BJ (cell line): ENCODE data around the gene ST3GAL2. TPM values are rescaled to one million over a fixed set of nuclear protein-coding genes. Genes with fewer than 3 reads are reported as not detected.
"Not testable (repeated sequence)": the region's sequence is repeated elsewhere in the genome, so short reads cannot be mapped to it uniquely, and the experiment has no call there.

ENCODE experiments used
- CTCF ChIA-PET: fragments of 350-600 bp; formaldehyde crosslinking; extraction: SDS; loops from one replicate; lab custom pipeline; 2021; ENCODE audit warnings: antibody characterized with exemption, inconsistent platforms; lab: Yijun Ruan, JAX
- POLR2A ChIA-PET: fragments of 300-600 bp; sonication (Branson Sonifier 250); formaldehyde crosslinking; extraction: SDS; loops from one replicate; lab custom pipeline; 2021; ENCODE audit warnings: antibody characterized with exemption; lab: Charles Lee
- DNase-seq: peaks from one replicate; pipeline ENCODE4 v3.0.0-alpha.2; 2011; ENCODE audit warnings: low read depth
- H3K27me3 ChIP-seq: 2 replicates; pipeline ENCODE4 v1.6.0; 2011; ENCODE audit warnings: low read length; ENCODE audit not compliant: control insufficient read depth, insufficient read depth
- H3K36me3 ChIP-seq: 2 replicates; pipeline ENCODE4 v1.5.1; 2011; ENCODE audit warnings: low read length; ENCODE audit not compliant: control insufficient read depth, insufficient read depth
- H3K4me3 ChIP-seq: 2 replicates; pipeline ENCODE4 v1.5.1; 2011; ENCODE audit warnings: low read depth, mild to moderate bottlenecking, control low read depth, low read length
- CTCF ChIP-seq: IDR thresholded peaks from 2 replicates; pipeline ENCODE4 v1.5.1; 2011; ENCODE audit warnings: low read depth, mild to moderate bottlenecking, control low read depth, inconsistent platforms, low read length, moderate library complexity; ENCODE audit not compliant: insufficient read depth
- polyA plus RNA-seq: library from polyadenylated mRNA; depleted of rRNA; stranded (reverse); fragments of >200 nt; gene quantifications from 2 replicates; pipeline ENCODE4 v1.2.3, GENCODE V29; 2011

Gene ST3GAL2
- polyA plus RNA-seq, 1 experiment, result 24.7 TPM

- no peak for TF ChIP-seq CTCF
- ChIA-PET POLR2A (interaction anchor here (0.5 to 0.8 kb wide), 2 partner anchors 10 to 117 kb away, joined by 3 read pairs; no protein-coding TSS in a partner anchor), CTCF (interaction anchor here (0.6 to 1.9 kb wide), 3 partner anchors 10 to 27 kb away, joined by 3 to 4 read pairs (median 3); no protein-coding TSS in a partner anchor)
- peaks cover 6% of the 10 kb centered on the region for H3K36me3 ChIP-seq
- H3K27me3 ChIP-seq, result no peaks in the 10 kb centered on the region
- H3K4me3 ChIP-seq, result no peak overlapping the region
- no peak for DNase-seq
Observed at GRCh38 chr16:70418274-70418992, 20.5 kb downstream of the ST3GAL2 start.

DNA sequence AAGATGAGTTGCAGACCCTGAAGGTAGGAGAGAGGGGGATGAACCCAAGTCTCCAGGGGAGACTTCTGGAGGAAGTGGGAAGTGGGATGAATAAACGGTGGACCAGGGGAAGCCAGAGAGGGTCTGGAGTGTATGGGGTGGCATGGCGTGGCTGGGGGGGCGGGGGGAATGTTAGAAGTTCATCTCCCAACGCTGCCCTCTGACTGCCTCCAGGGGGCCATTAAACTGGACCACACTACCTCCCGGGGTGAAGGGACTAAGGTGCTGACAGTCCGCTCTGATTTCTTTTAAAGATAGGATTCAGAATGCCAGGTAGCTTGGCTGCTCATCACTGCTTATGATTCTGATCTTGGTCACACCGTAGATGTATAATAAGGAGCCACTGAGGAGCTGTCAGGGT, 21.2 kb downstream of the ST3GAL2 start:
- CTCF ChIA-PET, result interaction anchor here (1.9 kb wide), 1 partner anchor 9 kb away, joined by 4 read pairs; no protein-coding TSS in a partner anchor
- Histone ChIP-seq H3K36me3 (peaks cover 6% of the 10 kb centered on the region), H3K4me3 (no peak overlapping the region), H3K27me3 (no peaks in the 10 kb centered on the region)
- no peak for DNase-seq
- POLR2A ChIA-PET, result interaction anchor here (0.5 kb wide), 1 partner anchor 118 kb away, joined by 3 read pairs; no protein-coding TSS in a partner anchor
- no peak for TF ChIP-seq CTCF

- Histone ChIP-seq H3K4me3 (no peak overlapping the region), H3K36me3 (peaks cover 6% of the 10 kb centered on the region), H3K27me3 (no peaks in the 10 kb centered on the region)
- ChIA-PET POLR2A (no interaction called here), CTCF (interaction anchor here (1.9 kb wide), 1 partner anchor 8 kb away, joined by 4 read pairs; no protein-coding TSS in a partner anchor)
- no peak for TF ChIP-seq CTCF
- no peak for DNase-seq
Observed at GRCh38 chr16:70416748-70417616, 21.9 kb downstream of the ST3GAL2 start.

DNA sequence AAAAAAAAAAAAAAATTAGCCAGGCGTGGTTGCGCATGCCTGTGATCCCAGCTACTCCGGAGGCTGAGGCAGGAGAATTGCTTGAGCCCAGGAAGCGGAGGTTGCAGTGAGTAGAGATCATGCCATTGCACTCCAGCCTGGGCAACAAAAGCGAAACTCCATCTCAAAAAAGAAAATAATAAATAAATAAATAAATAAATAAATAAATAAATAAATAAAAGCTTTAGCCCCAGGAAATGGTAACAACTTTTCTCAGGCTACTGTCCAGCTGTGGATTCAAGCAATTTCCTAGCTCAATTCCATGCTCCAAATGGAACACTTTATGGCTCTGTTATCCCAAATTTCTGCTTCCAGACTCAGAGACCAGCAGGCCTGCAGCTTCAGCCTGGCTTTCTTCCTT, 25.3 kb downstream of the ST3GAL2 start:
- H3K4me3 ChIP-seq, CTCF ChIA-PET, H3K27me3 ChIP-seq, DNase-seq, H3K36me3 ChIP-seq: not testable (repeated sequence)
- POLR2A ChIA-PET, result interaction anchor here (1.0 kb wide), 1 partner anchor 14 kb away, joined by 3 read pairs; no protein-coding TSS in a partner anchor

GRCh38 chr16:70412385-70412784, 26.5 kb downstream of the ST3GAL2 start:
- CTCF ChIA-PET, result no interaction called here
- Histone ChIP-seq H3K4me3 (no peak overlapping the region), H3K36me3 (peaks cover 2% of the 10 kb centered on the region; the same call in 1 of the 2 replicates), H3K27me3 (no peaks in the 10 kb centered on the region)
- POLR2A ChIA-PET, result no interaction called here
- DNase-seq, result no peak
- no peak for TF ChIP-seq CTCF
